Neutrophil (primary cell): ENCODE data around the gene SHFL.

Experiments
- H3K27ac ChIP-seq: fragments of 200-600 bp; sonication (generic); 2 replicates; pipeline ENCODE4 v1.5.1; 2016; ENCODE audit warnings: mild to moderate bottlenecking, moderate library complexity
- H3K27me3 ChIP-seq: fragments of 200-600 bp; sonication (generic); 2 replicates; pipeline ENCODE4 v1.6.0; 2016; ENCODE audit warnings: mild to moderate bottlenecking
- H3K36me3 ChIP-seq: fragments of 200-600 bp; sonication (generic); 2 replicates; pipeline ENCODE4 v1.5.1; 2017
- H3K4me1 ChIP-seq, 2 experiments: fragments of 200-600 bp in 1 of 2; sonication (generic) in 1 of 2; 1 replicate in 1 of 2; 2 replicates in 1 of 2; pipeline versions ENCODE4 v1.5.1 to v1.6.1; 2013 to 2016; ENCODE audit warnings: low read depth in 1 of 2, low read length in 1 of 2, mild to moderate bottlenecking in 1 of 2, moderate library complexity in 1 of 2; ENCODE audit not compliant: control insufficient read depth in 1 of 2, insufficient read depth in 1 of 2
- H3K4me3 ChIP-seq, 2 experiments: fragments of 200-600 bp in 1 of 2; sonication (generic) in 1 of 2; 1 replicate in 1 of 2; 2 replicates in 1 of 2; pipeline ENCODE4 v1.5.1; 2013 to 2016; ENCODE audit warnings: low read depth in 1 of 2, low read length in 1 of 2, mild to moderate bottlenecking in 1 of 2, moderate library complexity in 1 of 2
- H3K9me3 ChIP-seq: fragments of 200-600 bp; sonication (generic); 2 replicates; pipeline ENCODE4 v1.5.1; 2016
- TF ChIP-seq, protein P1 (sequence below): fragments of 200-600 bp; sonication (generic); IDR thresholded peaks from 2 replicates; pipeline ENCODE4 v1.5.1; 2016; ENCODE audit warnings: antibody characterized with exemption

SHFL gene

DNA sequence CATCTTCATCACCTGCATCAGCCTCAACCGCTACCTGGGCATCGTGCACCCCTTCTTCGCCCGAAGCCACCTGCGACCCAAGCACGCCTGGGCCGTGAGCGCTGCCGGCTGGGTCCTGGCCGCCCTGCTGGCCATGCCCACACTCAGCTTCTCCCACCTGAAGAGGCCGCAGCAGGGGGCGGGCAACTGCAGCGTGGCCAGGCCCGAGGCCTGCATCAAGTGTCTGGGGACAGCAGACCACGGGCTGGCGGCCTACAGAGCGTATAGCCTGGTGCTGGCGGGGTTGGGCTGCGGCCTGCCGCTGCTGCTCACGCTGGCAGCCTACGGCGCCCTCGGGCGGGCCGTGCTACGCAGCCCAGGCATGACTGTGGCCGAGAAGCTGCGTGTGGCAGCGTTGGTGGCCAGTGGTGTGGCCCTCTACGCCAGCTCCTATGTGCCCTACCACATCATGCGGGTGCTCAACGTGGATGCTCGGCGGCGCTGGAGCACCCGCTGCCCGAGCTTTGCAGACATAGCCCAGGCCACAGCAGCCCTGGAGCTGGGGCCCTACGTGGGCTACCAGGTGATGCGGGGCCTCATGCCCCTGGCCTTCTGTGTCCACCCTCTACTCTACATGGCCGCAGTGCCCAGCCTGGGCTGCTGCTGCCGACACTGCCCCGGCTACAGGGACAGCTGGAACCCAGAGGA is 28.0 kb downstream of the SHFL start:
- TF ChIP-seq, protein P1, sequence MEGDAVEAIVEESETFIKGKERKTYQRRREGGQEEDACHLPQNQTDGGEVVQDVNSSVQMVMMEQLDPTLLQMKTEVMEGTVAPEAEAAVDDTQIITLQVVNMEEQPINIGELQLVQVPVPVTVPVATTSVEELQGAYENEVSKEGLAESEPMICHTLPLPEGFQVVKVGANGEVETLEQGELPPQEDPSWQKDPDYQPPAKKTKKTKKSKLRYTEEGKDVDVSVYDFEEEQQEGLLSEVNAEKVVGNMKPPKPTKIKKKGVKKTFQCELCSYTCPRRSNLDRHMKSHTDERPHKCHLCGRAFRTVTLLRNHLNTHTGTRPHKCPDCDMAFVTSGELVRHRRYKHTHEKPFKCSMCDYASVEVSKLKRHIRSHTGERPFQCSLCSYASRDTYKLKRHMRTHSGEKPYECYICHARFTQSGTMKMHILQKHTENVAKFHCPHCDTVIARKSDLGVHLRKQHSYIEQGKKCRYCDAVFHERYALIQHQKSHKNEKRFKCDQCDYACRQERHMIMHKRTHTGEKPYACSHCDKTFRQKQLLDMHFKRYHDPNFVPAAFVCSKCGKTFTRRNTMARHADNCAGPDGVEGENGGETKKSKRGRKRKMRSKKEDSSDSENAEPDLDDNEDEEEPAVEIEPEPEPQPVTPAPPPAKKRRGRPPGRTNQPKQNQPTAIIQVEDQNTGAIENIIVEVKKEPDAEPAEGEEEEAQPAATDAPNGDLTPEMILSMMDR: no peak
- Histone ChIP-seq H3K27ac (no peak overlapping the region), H3K36me3 (peaks cover 47% of the 10 kb centered on the region), H3K4me3 (no peak overlapping the region), H3K9me3 (no peaks in the 10 kb centered on the region), H3K27me3 (no peaks in the 10 kb centered on the region), H3K4me1 (peaks cover 27 to 31% of the 10 kb centered on the region in 2 experiments)

DNA sequence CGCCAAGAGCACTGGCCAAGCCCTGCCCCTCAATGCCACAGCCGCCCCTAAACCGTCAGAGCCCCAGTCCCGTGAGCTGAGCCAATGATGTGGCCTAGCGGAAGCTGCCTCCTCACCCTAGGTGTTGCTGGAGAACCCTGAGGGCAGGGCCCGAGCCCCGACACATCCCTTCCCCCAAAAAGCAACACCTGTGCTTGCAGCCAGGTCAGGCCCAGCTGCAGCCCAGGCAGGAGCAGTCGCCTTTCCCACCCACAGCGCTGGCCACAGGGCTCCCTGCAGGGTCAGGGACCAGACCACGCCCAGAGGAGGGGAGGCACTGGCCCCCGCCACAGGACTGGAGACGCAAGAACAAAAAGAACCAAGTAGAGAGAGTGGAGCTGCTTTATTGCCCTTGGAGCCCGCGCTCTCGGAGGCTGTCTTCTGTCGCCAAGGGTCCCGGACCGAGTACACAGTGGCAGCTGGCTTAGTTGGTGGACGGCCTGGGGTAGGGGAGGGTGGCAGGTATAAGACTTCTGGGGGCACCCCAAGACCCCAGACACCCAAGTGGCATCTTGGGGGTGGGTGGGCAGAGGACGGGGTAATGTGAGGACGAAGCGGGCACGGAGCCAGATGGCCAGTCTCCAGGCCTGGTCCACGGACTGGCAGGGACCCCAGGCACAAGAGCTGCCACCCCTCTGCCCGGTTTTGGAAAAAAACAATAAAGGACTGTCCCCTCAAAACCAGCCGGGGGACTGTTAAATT is 28.7 kb downstream of the SHFL start:
- Histone ChIP-seq H3K4me1 (peaks cover 31 to 37% of the 10 kb centered on the region in 2 experiments), H3K36me3 (peaks cover 43% of the 10 kb centered on the region), H3K27ac (no peak overlapping the region), H3K27me3 (no peaks in the 10 kb centered on the region), H3K4me3 (no peak overlapping the region), H3K9me3 (no peaks in the 10 kb centered on the region)
- TF ChIP-seq, protein P1: no peak

DNA sequence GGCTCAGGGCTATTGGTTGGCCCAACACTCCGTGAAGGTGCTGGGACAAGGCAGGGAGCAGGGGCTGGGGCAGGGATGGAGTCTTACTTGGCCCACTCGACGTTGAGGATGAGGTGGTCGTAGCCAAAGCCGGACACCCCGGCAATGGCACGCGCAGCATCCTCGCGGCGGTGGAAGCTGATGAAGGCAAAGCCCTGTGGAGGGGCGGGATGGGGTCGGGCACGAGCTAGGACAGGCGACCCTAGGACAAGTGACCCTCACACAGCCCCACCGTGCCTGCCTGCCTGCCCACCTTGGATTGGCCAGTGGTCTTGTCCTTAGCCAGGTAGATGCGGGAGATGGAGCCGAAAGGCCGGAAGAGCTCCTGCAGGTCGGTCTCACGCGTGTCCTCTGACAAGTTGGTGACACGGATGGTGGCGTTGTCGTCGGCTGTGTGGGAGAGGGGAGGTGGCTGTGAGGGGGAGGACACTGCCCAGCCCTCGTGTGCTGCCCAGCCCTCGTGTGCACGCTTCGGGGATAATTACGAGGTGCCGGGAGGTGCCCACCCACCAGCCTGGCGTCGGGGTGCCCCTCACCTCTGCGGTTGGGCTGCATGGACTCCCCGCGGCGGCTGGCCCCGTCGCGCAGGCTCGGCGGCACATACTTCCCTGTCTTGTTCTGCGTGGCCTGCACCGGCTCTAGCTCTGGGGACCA is 29.4 kb downstream of the SHFL start:
- Histone ChIP-seq H3K4me1 (peaks cover 33 to 37% of the 10 kb centered on the region in 2 experiments), H3K27me3 (no peaks in the 10 kb centered on the region), H3K4me3 (no peak overlapping the region), H3K9me3 (no peaks in the 10 kb centered on the region), H3K27ac (no peak overlapping the region), H3K36me3 (peaks cover 39% of the 10 kb centered on the region)
- TF ChIP-seq, protein P1: no peak

DNA sequence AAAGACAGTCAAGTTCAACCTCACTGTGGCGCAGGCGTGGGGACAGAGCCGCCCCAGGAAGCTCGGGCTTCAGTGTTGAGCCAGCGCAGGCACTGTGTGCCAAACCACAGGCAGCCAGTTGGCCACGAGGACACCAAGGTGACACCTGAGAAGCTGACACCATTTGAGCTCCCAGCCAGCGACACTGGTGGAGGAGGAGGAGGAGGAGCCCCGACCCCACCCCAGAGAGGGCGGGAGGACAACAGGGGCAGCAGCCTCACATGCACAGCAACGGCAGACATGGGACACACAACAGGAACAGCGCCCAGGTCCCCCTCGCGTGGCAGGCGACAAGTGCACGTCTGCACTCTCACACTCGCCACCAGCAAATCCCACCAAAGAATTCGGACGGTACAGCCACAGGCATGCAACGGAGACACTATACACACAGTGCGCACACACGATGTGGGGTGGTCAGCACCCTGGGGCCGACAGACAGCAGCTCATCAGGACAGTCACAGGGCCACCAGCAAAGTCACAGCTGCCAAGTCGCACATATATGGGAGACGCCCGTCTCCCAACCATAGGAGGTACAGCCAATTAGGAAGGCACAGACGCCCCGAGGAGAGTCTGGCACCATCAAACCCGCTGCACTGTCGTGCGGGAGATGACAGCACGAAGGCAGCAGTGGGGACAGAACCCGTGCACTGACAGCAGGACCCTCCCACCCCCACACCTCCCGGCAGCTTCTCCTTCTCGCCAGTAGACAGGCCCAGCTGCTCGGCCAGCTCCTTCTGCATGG is 30.2 kb downstream of the SHFL start:
- Histone ChIP-seq H3K27me3 (no peaks in the 10 kb centered on the region), H3K4me3 (no peak overlapping the region), H3K27ac (no peak overlapping the region), H3K4me1 (peaks cover 26 to 31% of the 10 kb centered on the region in 2 experiments), H3K36me3 (peaks cover 39% of the 10 kb centered on the region), H3K9me3 (no peaks in the 10 kb centered on the region)
- TF ChIP-seq, protein P1: no peak
